SKM-1 treated with dmso at 0.1 percent for 144 hours (cell line): ENCODE data around the gene KAT2B.

Experiments
- DNase-seq: peaks from one replicate; lab custom pipeline; 2025; ENCODE audit not compliant: unreplicated experiment; lab: John Stamatoyannopoulos, UW

The KAT2B gene

GRCh38 chr3:20064796-20065564, 24.7 kb downstream of the KAT2B start:
- no peak for DNase-seq

GRCh38 chr3:20066079-20066478, 25.8 kb downstream of the KAT2B start:
- no peak for DNase-seq

- no peak for DNase-seq
Measured at GRCh38 chr3:20066850-20067617, 26.8 kb downstream of the KAT2B start.

- no peak for DNase-seq
Measured at GRCh38 chr3:20068512-20069177, 28.4 kb downstream of the KAT2B start.

GRCh38 chr3:20069178-20069532, 28.9 kb downstream of the KAT2B start:
- no peak for DNase-seq

GRCh38 chr3:20071175-20071574, 30.9 kb downstream of the KAT2B start:
- no peak for DNase-seq

- no peak for DNase-seq
Measured at GRCh38 chr3:20072422-20072821, 32.2 kb downstream of the KAT2B start.

GRCh38 chr3:20073068-20073467, 32.8 kb downstream of the KAT2B start:
- no peak for DNase-seq

GRCh38 chr3:20073683-20074082, 33.4 kb downstream of the KAT2B start:
- DNase-seq: no peak

- no peak for DNase-seq
Measured at GRCh38 chr3:20074226-20075063, 34.2 kb downstream of the KAT2B start.

- no peak for DNase-seq
Measured at GRCh38 chr3:20075197-20075596, 35.0 kb downstream of the KAT2B start.

GRCh38 chr3:20076296-20076997, 36.2 kb downstream of the KAT2B start:
- no peak for DNase-seq

GRCh38 chr3:20077068-20077467, 36.8 kb downstream of the KAT2B start:
- DNase-seq: no peak

GRCh38 chr3:20078194-20078714, 38.0 kb downstream of the KAT2B start:
- no peak for DNase-seq

GRCh38 chr3:20079621-20080020, 39.4 kb downstream of the KAT2B start:
- no peak for DNase-seq

GRCh38 chr3:20080956-20081554, 40.8 kb downstream of the KAT2B start:
- DNase-seq: no peak

GRCh38 chr3:20083253-20083652, 43.0 kb downstream of the KAT2B start:
- DNase-seq: no peak

GRCh38 chr3:20083953-20084352, 43.7 kb downstream of the KAT2B start:
- no peak for DNase-seq

- DNase-seq: no peak
Measured at GRCh38 chr3:20091331-20092047, 51.2 kb downstream of the KAT2B start.
